SK-N-SH (cell line): ENCODE data around the gene RAD54L2. TPM values are rescaled to one million over a fixed set of nuclear protein-coding genes. Genes with fewer than 3 reads are reported as not detected.
A peak's percentile ranks its signal among the peaks of the same experiment; 100 is the strongest.

Experiments
- CTCF ChIA-PET: fragments of 300-600, 350-600 bp; formaldehyde crosslinking; extraction: SDS; loops from one replicate; lab custom pipeline; 2021; lab: Yijun Ruan, JAX
- POLR2A ChIA-PET: fragments of 350-600 bp; sonication (Branson Sonifier 250); formaldehyde crosslinking; extraction: SDS; loops from one replicate; lab custom pipeline; 2020; ENCODE audit warnings: antibody characterized with exemption, inconsistent platforms; lab: Yijun Ruan, JAX
- DNase-seq: peaks from one replicate; pipeline ENCODE4 v3.0.0; 2012
- H2AFZ ChIP-seq: fragments of 200-600 bp; sonication (generic); 2 replicates; pipeline ENCODE4 v1.8.1; 2016; ENCODE audit warnings: antibody characterized with exemption, mild to moderate bottlenecking, low read depth
- H3F3A ChIP-seq: fragments of 200-600 bp; sonication (generic); replicated peaks from 2 replicates; pipeline ENCODE3; 2016; ENCODE audit warnings: antibody characterized with exemption, mild to moderate bottlenecking; ENCODE audit not compliant: insufficient read depth
- H3K27ac ChIP-seq, 2 experiments: fragments of 200-500 bp in 1 of 2; fragments of 200-600 bp in 1 of 2; sonication (Bioruptor generic) in 1 of 2; sonication (generic), shearing (Covaris generic) in 1 of 2; 2 replicates each; pipeline versions ENCODE4 v1.5.1 to v1.6.1; 2014 to 2016; ENCODE audit warnings: low read depth in 2 of 2, inconsistent platforms in 1 of 2, low read length in 1 of 2, mild to moderate bottlenecking in 1 of 2, mixed read lengths in 1 of 2
- H3K27me3 ChIP-seq: fragments of 200-600 bp; sonication (generic), shearing (Covaris generic); 2 replicates; pipeline ENCODE4 v1.6.1; 2016; ENCODE audit warnings: mixed run types; ENCODE audit not compliant: insufficient read depth
- H3K36me3 ChIP-seq, 2 experiments: fragments of 200-500 bp in 1 of 2; fragments of 200-600 bp in 1 of 2; sonication (Bioruptor generic) in 1 of 2; sonication (generic) in 1 of 2; replicated peaks in 1 of 2; 2 replicates each; pipeline versions ENCODE3 to v1.5.1; 2014 to 2016; ENCODE audit warnings: low read length in 1 of 2, mild to moderate bottlenecking in 1 of 2; ENCODE audit not compliant: insufficient read depth in 2 of 2, control insufficient read depth in 1 of 2
- H3K4me1 ChIP-seq, 2 experiments: fragments of 200-500 bp in 1 of 2; fragments of 200-600 bp in 1 of 2; sonication (Bioruptor generic) in 1 of 2; sonication (generic), shearing (Covaris generic) in 1 of 2; 2 replicates each; pipeline versions ENCODE4 v1.5.1 to v1.6.1; 2014 to 2016; ENCODE audit warnings: low read depth in 1 of 2, low read length in 1 of 2, mixed run types in 1 of 2; ENCODE audit not compliant: insufficient read depth in 2 of 2, control insufficient read depth in 1 of 2
- H3K4me2 ChIP-seq: fragments of 200-600 bp; sonication (generic), shearing (Covaris generic); 2 replicates; pipeline ENCODE4 v1.6.1; 2017; ENCODE audit warnings: mixed run types
- H3K4me3 ChIP-seq, 2 experiments: fragments of 200-500 bp in 1 of 2; fragments of 200-600 bp in 1 of 2; sonication (Bioruptor generic) in 1 of 2; sonication (generic), shearing (Covaris generic) in 1 of 2; 2 replicates each; pipeline versions ENCODE4 v1.5.1 to v1.8.1; 2014 to 2016; ENCODE audit warnings: low read depth in 2 of 2, inconsistent platforms in 1 of 2, low read length in 1 of 2, mild to moderate bottlenecking in 1 of 2, mixed read lengths in 1 of 2, moderate library complexity in 1 of 2
- H3K79me2 ChIP-seq: fragments of 200-600 bp; sonication (generic); 2 replicates; pipeline ENCODE4 v1.8.1; 2017; ENCODE audit warnings: mild to moderate bottlenecking; ENCODE audit not compliant: insufficient read depth
- H3K9ac ChIP-seq: fragments of 200-600 bp; sonication (generic); 2 replicates; pipeline ENCODE4 v1.6.1; 2017; ENCODE audit warnings: mixed run types
- H3K9me2 ChIP-seq: fragments of 200-600 bp; sonication (generic); 2 replicates; pipeline ENCODE4 v1.6.1; 2017; ENCODE audit warnings: mixed run types
- H3K9me3 ChIP-seq: fragments of 200-600 bp; sonication (generic); 2 replicates; pipeline ENCODE4 v1.6.1; 2017; ENCODE audit warnings: mixed run types, mild to moderate bottlenecking, moderate library complexity
- H4K20me1 ChIP-seq: fragments of 200-600 bp; sonication (generic); 2 replicates; pipeline ENCODE4 v1.6.1; 2017; ENCODE audit warnings: mild to moderate bottlenecking, mixed run types; ENCODE audit not compliant: insufficient read depth
- CHD2 ChIP-seq: fragments of 150-350 bp; IDR thresholded peaks from 2 replicates; pipeline ENCODE4 v1.6.1; 2018; ENCODE audit warnings: low read length; ENCODE audit not compliant: partially characterized antibody
- EZH2phosphoT487 ChIP-seq: fragments of 200-600 bp; sonication (generic); IDR thresholded peaks from 2 replicates; pipeline ENCODE4 v1.6.1; 2017; ENCODE audit warnings: low read depth, mixed run types, mild to moderate bottlenecking, antibody characterized with exemption, moderate library complexity, borderline replicate concordance
- GATA2 ChIP-seq: sonication (generic); formaldehyde crosslinking; IDR thresholded peaks from 2 replicates; pipeline ENCODE4 v1.5.0; 2020; ENCODE audit warnings: mild to moderate bottlenecking, missing genetic modification reagents
- NRF1 ChIP-seq: IDR thresholded peaks from 2 replicates; pipeline ENCODE4 v1.6.1; 2012; ENCODE audit warnings: low read depth, mild to moderate bottlenecking, low read length
- RAD21 ChIP-seq: IDR thresholded peaks from 2 replicates; pipeline ENCODE4 v1.6.1; 2012; ENCODE audit warnings: mild to moderate bottlenecking, low read length
- RFX5 ChIP-seq: IDR thresholded peaks from 2 replicates; pipeline ENCODE4 v1.6.1; 2012; ENCODE audit warnings: mild to moderate bottlenecking, improper control_type of control experiment, low read length
- SMC3 ChIP-seq: IDR thresholded peaks from 2 replicates; pipeline ENCODE4 v1.6.1; 2012; ENCODE audit warnings: low read depth, low read length, improper control_type of control experiment
- TCF12 ChIP-seq: IDR thresholded peaks from 2 replicates; pipeline ENCODE4 v1.4.0; 2012
- WGBS: methylation state at CpG from one replicate; pipeline ENCODE4 v1.1.6; 2017; ENCODE audit warnings: low lambda C conversion rate; 5-methylcytosine and 5-hydroxymethylcytosine counted together
- polyA plus RNA-seq, 3 experiments: library from polyadenylated mRNA; depleted of rRNA; stranded (reverse); fragments of >200 nt; gene quantifications; 2 replicates each; pipeline ENCODE4 v1.2.3, GENCODE V29; 2012
- TF ChIP-seq, protein P1 (sequence below): fragments of 200-600 bp; sonication (generic); IDR thresholded peaks from 2 replicates; pipeline ENCODE4 v1.6.1; 2017; ENCODE audit warnings: antibody characterized with exemption, mild to moderate bottlenecking, moderate library complexity
- TF ChIP-seq, protein P2 (sequence below): IDR thresholded peaks from 2 replicates; pipeline ENCODE4 v1.4.0; 2012; ENCODE audit warnings: low read depth, borderline replicate concordance
- TF ChIP-seq, protein P3 (sequence below): IDR thresholded peaks from 2 replicates; pipeline ENCODE4 v1.4.0; 2012; ENCODE audit warnings: low read depth
- TF ChIP-seq, protein P4 (sequence below): IDR thresholded peaks from 2 replicates; pipeline ENCODE4 v1.4.0; 2012; ENCODE audit warnings: low read depth, borderline replicate concordance
- TF ChIP-seq, protein P5 (sequence below): IDR thresholded peaks from 2 replicates; pipeline ENCODE4 v1.6.1; 2012; ENCODE audit warnings: mild to moderate bottlenecking, low read depth, low read length, moderate library complexity
- TF ChIP-seq, protein P6 (sequence below): IDR thresholded peaks from 2 replicates; pipeline ENCODE4; 2012

RAD54L2 gene, protein sequence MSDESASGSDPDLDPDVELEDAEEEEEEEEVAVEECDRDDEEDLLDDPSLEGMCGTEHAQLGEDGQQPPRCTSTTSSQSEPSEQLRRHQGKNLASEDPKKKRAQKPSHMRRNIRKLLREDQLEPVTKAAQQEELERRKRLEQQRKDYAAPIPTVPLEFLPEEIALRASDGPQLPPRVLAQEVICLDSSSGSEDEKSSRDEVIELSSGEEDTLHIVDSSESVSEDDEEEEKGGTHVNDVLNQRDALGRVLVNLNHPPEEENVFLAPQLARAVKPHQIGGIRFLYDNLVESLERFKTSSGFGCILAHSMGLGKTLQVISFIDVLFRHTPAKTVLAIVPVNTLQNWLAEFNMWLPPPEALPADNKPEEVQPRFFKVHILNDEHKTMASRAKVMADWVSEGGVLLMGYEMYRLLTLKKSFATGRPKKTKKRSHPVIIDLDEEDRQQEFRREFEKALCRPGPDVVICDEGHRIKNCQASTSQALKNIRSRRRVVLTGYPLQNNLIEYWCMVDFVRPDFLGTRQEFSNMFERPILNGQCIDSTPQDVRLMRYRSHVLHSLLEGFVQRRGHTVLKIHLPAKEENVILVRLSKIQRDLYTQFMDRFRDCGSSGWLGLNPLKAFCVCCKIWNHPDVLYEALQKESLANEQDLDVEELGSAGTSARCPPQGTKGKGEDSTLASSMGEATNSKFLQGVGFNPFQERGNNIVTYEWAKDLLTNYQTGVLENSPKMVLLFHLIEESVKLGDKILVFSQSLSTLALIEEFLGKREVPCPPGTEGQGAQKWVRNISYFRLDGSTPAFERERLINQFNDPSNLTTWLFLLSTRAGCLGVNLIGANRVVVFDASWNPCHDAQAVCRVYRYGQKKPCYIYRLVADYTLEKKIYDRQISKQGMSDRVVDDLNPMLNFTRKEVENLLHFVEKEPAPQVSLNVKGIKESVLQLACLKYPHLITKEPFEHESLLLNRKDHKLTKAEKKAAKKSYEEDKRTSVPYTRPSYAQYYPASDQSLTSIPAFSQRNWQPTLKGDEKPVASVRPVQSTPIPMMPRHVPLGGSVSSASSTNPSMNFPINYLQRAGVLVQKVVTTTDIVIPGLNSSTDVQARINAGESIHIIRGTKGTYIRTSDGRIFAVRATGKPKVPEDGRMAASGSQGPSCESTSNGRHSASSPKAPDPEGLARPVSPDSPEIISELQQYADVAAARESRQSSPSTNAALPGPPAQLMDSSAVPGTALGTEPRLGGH (N-terminal part only)
- 3.6 and 4.1 TPM in 2 replicates for polyA plus RNA-seq (2012; rRNA removed)
- 1.6 and 2.0 TPM in 2 replicates for polyA plus RNA-seq (2012; cell fraction: cytosol; rRNA removed)
- 9.8 and 12.6 TPM in 2 replicates for polyA plus RNA-seq (2012; cell fraction: nucleus; rRNA removed)

DNA sequence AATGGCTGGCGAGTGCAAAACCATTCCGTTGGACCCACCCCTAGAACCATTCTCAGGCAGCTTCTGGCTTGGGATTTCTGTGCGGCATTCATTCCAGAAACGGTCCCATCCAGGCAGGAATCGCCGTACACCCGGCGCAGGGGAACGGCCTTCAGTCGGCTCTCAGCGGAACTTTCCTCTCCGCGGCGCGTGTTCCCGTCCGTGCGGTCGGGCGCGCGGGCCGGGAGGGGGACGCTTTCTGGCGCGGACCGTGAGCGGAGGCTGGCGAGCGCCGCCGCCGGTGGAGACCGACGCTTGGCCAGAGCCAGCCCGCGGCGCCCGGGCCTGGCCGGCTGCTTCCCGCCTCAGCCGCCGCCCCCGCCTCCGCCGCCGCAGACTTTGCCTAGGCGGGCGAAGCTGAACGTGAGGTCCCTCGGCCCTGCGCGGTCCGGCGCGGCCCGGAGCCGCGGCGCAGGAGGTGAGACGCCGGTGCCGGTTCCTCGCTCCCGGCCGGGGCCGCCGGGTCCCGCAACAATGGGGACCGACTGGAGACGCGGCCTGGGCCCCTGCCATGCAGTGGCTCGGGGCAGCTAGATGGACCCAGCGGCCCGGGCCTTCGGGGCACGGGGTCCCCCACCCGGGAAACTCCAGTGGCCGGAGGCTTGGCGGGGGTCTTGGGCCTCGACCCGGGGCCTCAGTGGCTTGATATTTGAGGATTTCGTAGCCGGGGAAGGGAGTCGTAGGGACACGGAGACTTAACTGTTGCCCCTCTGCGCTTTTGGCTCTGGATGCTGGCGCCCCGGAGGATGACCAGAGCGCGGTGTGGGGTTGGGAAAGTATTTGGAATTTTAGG is at the start of gene RAD54L2:
TSS of gene RAD54L2 (plus strand) at position 261 of the 832 bp plus-strand sequence. CDS start 51,702 bp downstream, outside the sequence.
- H3K4me1 ChIP-seq: peaks cover 0 to 14% of the 10 kb centered on the region in 2 experiments; a peak in 3 of 4 replicates
- TF ChIP-seq SMC3 (peak; percentile 36), NRF1 (no peak), GATA2 (CRISPR knock-in tag) (no peak; the same call in 1 of the 2 replicates), TCF12 (peak; percentile 40; the same call in 1 of the 2 replicates), RAD21 (no peak), EZH2phosphoT487 (no peak), CHD2 (peak; percentile 67), RFX5 (0 out of 2 replicates have a peak, but pooled peaks have one; percentile 24)
- TF ChIP-seq, protein P1, sequence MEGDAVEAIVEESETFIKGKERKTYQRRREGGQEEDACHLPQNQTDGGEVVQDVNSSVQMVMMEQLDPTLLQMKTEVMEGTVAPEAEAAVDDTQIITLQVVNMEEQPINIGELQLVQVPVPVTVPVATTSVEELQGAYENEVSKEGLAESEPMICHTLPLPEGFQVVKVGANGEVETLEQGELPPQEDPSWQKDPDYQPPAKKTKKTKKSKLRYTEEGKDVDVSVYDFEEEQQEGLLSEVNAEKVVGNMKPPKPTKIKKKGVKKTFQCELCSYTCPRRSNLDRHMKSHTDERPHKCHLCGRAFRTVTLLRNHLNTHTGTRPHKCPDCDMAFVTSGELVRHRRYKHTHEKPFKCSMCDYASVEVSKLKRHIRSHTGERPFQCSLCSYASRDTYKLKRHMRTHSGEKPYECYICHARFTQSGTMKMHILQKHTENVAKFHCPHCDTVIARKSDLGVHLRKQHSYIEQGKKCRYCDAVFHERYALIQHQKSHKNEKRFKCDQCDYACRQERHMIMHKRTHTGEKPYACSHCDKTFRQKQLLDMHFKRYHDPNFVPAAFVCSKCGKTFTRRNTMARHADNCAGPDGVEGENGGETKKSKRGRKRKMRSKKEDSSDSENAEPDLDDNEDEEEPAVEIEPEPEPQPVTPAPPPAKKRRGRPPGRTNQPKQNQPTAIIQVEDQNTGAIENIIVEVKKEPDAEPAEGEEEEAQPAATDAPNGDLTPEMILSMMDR: peak; percentile 17; the same call in 1 of the 2 replicates
- TF ChIP-seq, protein P2, sequence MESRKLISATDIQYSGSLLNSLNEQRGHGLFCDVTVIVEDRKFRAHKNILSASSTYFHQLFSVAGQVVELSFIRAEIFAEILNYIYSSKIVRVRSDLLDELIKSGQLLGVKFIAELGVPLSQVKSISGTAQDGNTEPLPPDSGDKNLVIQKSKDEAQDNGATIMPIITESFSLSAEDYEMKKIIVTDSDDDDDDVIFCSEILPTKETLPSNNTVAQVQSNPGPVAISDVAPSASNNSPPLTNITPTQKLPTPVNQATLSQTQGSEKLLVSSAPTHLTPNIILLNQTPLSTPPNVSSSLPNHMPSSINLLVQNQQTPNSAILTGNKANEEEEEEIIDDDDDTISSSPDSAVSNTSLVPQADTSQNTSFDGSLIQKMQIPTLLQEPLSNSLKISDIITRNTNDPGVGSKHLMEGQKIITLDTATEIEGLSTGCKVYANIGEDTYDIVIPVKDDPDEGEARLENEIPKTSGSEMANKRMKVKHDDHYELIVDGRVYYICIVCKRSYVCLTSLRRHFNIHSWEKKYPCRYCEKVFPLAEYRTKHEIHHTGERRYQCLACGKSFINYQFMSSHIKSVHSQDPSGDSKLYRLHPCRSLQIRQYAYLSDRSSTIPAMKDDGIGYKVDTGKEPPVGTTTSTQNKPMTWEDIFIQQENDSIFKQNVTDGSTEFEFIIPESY: no peak; the same call in 1 of the 2 replicates
- TF ChIP-seq, protein P3, sequence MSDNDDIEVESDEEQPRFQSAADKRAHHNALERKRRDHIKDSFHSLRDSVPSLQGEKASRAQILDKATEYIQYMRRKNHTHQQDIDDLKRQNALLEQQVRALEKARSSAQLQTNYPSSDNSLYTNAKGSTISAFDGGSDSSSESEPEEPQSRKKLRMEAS: peak; percentile 79
- TF ChIP-seq, protein P4, sequence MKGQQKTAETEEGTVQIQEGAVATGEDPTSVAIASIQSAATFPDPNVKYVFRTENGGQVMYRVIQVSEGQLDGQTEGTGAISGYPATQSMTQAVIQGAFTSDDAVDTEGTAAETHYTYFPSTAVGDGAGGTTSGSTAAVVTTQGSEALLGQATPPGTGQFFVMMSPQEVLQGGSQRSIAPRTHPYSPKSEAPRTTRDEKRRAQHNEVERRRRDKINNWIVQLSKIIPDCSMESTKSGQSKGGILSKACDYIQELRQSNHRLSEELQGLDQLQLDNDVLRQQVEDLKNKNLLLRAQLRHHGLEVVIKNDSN: peak; percentile 66; the same call in 1 of the 2 replicates
- TF ChIP-seq, protein P5, sequence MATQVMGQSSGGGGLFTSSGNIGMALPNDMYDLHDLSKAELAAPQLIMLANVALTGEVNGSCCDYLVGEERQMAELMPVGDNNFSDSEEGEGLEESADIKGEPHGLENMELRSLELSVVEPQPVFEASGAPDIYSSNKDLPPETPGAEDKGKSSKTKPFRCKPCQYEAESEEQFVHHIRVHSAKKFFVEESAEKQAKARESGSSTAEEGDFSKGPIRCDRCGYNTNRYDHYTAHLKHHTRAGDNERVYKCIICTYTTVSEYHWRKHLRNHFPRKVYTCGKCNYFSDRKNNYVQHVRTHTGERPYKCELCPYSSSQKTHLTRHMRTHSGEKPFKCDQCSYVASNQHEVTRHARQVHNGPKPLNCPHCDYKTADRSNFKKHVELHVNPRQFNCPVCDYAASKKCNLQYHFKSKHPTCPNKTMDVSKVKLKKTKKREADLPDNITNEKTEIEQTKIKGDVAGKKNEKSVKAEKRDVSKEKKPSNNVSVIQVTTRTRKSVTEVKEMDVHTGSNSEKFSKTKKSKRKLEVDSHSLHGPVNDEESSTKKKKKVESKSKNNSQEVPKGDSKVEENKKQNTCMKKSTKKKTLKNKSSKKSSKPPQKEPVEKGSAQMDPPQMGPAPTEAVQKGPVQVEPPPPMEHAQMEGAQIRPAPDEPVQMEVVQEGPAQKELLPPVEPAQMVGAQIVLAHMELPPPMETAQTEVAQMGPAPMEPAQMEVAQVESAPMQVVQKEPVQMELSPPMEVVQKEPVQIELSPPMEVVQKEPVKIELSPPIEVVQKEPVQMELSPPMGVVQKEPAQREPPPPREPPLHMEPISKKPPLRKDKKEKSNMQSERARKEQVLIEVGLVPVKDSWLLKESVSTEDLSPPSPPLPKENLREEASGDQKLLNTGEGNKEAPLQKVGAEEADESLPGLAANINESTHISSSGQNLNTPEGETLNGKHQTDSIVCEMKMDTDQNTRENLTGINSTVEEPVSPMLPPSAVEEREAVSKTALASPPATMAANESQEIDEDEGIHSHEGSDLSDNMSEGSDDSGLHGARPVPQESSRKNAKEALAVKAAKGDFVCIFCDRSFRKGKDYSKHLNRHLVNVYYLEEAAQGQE: peak; percentile 76
- TF ChIP-seq, protein P6, sequence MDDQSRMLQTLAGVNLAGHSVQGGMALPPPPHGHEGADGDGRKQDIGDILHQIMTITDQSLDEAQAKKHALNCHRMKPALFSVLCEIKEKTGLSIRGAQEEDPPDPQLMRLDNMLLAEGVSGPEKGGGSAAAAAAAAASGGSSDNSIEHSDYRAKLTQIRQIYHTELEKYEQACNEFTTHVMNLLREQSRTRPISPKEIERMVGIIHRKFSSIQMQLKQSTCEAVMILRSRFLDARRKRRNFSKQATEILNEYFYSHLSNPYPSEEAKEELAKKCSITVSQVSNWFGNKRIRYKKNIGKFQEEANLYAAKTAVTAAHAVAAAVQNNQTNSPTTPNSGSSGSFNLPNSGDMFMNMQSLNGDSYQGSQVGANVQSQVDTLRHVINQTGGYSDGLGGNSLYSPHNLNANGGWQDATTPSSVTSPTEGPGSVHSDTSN: peak; percentile 44; the same call in 1 of the 2 replicates

More for the DNA sequence above, at the start of gene RAD54L2:
- Histone ChIP-seq H3K9ac (peak within 1 kb of the TSS; percentile 96), H3K36me3 (peaks cover 0 to 2% of the 10 kb centered on the region in 2 experiments), H3K27ac (peak within 1 kb of the TSS; percentile 78 to 83), H3K4me3 (peak within 1 kb of the TSS; percentile 82 to 89), H3F3A (peaks cover 19% of the 10 kb centered on the region), H3K4me2 (peak within 1 kb of the TSS; percentile 86), H3K9me3 (no peaks in the 10 kb centered on the region), H3K27me3 (no peaks in the 10 kb centered on the region), H3K79me2 (peaks cover 64% of the 10 kb centered on the region), H3K9me2 (no peaks in the 10 kb centered on the region), H2AFZ (peak within 1 kb of the TSS; percentile 100), H4K20me1 (no peaks in the 10 kb centered on the region; the same call in 1 of the 2 replicates)
- 2% methylated on average over 13 of the region's 91 CpGs for WGBS
- ChIA-PET POLR2A (interaction anchor here (0.6 to 1.7 kb wide), 6 partner anchors 9 to 131 kb away, joined by 3 to 10 read pairs (median 5); partner anchors contain the start of gene DCAF1), CTCF (interaction anchor here (0.6 to 3.0 kb wide), 18 partner anchors 8 to 408 kb away, joined by 3 to 13 read pairs (median 3); no protein-coding TSS in a partner anchor)
- DNase-seq: peak; percentile 93
